COLO668 (cell line): ENCODE measurements around the gene PTPRD.
"Not testable (repeated sequence)": the region's sequence is repeated elsewhere in the genome, so short reads cannot be mapped to it uniquely, and the experiment has no call there.

Source experiments
- DNase-seq: peaks from one replicate; lab custom pipeline; 2025; ENCODE audit not compliant: unreplicated experiment; lab: John Stamatoyannopoulos, UW

PTPRD gene

GRCh38 chr9:10488937-10489336 is 123.9 kb downstream of the PTPRD start:
- DNase-seq, result no peak

GRCh38 chr9:10479172-10479571 is 133.6 kb downstream of the PTPRD start:
- DNase-seq, result no peak

- DNase-seq, result not testable (repeated sequence)
Measured at GRCh38 chr9:10449201-10449617, 163.6 kb downstream of the PTPRD start.

- no peak for DNase-seq
Measured at GRCh38 chr9:10447036-10447435, 165.8 kb downstream of the PTPRD start.

- no peak for DNase-seq
Measured at GRCh38 chr9:10443868-10444204, 169.0 kb downstream of the PTPRD start.

DNA sequence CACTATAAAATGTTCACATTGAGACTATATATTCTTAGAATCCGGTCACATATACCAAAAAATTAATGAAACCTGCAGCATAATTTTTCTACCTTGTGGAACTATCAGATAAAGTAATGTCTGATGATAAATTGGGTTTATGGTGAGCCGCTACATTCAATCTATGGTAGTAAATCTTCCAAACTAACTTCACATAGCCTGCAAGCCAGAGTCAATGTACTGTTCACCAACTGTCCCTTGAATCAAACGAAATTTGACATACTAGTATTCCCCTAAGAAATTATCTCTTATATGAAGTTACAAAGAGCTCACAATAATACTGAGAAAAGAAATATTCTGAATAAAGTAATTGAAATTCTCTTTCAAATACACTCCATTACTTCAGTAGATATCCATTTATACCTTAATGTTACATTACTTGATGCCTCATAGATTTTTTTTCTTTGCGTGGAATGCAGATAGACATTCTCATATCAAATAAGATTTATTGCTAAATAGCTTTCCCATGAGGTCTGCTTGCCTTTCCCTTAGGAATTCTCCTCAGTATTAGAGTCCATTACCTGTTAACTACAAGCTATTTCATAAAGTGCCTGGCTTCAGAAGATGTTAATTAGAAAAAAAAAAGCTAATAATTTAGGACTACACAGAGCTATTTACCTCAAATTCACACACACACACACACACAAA is 169.5 kb downstream of the PTPRD start:
- no peak for DNase-seq

DNA sequence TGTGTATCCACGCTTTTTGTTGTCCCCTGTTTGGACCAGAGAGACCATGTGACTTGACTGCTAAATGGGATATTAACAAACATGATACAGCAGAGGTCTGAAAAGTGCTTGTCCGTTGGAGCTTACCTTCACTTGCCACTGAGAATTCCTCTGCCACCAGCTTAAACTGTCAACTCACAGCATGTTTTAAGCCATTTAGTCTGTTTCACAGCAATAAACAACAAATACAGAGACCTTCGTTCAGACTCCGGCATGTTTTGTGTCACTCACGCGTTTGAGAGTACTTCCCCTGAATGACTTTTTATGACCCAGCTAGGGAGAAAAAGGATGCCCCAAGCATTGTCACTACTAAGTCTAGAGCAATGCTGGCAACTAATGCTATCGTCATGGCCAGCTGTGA is 173.8 kb downstream of the PTPRD start:
- no peak for DNase-seq

- DNase-seq, result no peak
Measured at GRCh38 chr9:10436756-10437155, 176.0 kb downstream of the PTPRD start.

- DNase-seq, result no peak
Measured at GRCh38 chr9:10434412-10434811, 178.4 kb downstream of the PTPRD start.

GRCh38 chr9:10411272-10411671 is 201.5 kb downstream of the PTPRD start:
- DNase-seq, result no peak

GRCh38 chr9:10403283-10403682 is 209.5 kb downstream of the PTPRD start:
- no peak for DNase-seq

DNA sequence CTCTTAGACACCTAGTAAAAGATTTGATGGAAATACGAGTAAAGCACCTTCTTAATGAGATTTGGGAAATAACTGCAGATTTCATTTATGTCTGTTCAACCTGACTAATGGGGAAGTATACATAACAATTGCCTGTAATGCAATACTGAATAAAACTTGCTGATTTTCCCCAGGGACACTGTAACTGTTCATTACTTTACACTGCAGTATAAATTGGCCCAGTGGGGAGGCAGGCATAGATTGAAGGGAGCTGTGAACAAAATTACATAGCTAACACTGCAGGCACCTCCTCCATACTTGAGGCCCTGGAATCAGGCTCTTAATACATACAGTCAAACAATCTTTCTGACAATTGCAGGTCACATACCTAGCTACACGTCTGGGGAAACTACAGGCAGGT is 216.2 kb downstream of the PTPRD start:
- no peak for DNase-seq

DNA sequence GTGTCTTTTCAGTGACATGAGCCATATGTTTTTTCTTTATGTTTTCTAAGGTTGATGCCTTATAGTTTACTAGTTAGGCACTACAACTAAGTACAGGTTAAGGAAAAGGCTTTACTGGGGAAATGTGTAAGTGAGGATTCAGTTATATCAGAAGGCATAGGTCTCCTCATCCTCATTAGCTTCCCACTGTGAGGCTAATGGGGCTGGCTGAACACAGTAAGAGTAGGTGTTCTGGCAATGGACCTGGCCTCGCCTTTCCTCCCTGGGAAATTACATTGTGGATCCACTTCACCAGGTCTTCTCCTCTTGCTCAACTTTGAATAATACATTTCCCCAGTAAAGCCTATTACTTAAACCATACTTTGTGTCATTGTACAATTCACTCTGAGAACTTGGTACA is 225.5 kb downstream of the PTPRD start:
- no peak for DNase-seq

DNA sequence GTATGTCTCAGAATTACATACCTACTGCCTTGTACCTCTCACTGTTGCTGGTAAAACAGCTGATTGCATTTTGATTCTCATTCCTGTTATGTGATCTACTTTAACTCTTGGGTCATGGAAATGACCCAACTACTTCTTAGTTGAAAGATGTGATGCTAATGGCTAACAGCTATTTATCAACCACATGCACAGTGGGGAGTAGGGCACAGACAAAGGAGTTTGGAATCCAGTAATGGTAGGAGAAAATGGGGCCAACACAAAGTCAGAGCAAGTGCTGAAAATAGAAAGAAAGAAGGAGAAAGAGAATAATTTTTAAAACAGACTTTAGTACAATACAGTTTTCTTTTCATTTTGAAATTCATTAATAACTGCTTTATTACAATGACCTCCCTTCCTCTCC is 241.0 kb downstream of the PTPRD start:
- DNase-seq, result no peak

DNA sequence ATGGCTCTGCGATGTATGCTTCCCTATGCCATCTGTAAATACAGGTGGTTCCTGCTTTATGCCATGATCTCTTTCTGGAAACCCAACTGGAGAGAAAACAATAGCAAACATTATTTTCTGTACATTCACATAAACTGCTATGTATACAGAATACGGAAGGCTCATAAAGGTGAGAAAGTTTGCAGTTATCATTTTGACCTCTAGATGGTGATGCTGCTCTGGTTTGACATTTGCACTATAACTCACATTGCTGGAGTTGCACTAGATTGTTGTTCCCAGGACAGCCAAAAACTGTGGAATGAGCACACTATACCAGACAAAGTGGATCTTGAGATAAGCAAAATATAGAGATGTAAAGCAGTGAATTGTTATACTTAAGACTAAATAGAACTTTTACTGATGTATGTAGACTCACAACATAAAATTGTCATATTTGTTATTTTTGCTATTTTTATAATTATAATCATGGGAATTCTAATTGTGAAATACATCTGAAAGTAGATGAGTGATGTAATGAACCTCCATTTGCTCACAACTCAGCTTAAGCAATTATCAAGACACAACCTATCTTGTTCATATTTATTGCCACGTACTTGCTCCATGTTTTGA is 246.5 kb downstream of the PTPRD start:
- DNase-seq, result peak; percentile 8

DNA sequence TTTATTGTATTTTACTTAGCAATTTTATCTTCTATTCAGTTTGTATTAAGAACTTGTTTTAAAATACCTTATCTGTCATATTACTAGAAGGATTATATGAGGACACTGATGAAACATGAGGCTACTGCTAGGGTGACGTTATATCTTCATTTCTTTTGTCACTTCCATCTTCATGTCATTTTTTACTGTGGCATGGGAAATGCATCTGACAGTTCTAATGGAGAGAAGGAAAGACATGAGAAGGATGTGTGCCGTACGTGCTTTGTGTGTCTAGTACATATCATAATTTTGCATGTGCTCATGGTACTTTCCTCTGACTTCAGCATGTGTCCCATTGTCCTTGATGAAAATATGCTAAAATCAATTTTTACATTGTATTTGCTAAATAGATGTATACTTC is 258.2 kb downstream of the PTPRD start:
- DNase-seq, result no peak

DNA sequence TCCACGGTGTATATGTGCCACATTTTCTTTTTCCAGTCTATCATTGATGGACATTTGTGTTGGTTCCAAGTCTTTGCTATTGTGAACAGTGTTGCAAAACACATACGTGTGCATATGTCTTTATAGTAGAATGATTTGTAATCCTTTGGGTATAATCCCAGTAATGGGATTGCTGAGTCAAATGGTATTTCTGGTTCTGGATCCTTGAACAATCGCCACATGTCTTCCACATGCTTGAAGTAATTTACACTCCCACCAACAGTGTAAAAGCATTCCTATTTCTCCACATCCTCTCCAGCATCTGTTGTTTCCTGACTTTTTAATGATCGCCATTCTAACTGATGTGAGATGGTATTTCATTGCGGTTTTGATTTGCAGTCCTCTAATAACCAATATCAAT is 267.2 kb downstream of the PTPRD start:
- not testable (repeated sequence) for DNase-seq

DNA sequence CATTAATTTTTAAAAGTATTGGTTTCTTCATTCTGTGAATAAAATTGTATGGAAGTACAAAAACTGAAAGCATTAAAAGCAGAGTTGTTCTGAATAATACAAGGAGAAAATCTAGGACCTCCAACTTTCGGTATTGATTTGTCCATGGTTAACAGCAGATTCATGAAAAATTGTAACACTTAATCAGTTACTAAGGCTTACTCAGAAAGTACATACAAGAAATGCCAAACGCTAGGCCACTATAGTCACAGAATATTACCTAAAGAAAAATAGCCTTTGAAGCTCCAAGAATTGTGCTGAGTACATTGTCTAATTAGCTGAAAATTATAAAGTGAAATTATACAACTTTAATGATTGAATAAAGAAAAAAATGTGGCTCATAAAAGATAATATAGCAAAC is 271.7 kb downstream of the PTPRD start:
- no peak for DNase-seq

GRCh38 chr9:10339152-10339551 is 273.6 kb downstream of the PTPRD start:
- DNase-seq, result no peak

DNA sequence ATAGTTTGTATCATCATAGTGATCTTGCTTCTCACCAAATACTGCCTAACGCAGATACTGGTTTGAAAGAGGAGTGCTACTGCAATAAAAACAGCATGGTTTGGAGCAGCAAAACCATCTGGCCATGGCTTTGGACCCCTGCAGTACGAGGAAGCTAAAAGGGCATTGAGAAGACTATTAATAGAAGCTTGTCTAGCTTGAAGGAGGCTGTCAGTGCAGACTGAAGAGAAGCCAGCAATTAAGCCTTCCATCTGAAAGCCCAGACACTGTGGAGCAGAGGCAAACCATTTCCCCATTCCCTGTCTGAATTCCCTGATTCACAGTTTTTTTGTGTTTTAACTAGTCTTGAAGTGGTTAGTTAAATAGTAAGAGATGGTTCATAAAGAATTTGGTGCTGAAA is 281.6 kb downstream of the PTPRD start:
- DNase-seq, result no peak

DNA sequence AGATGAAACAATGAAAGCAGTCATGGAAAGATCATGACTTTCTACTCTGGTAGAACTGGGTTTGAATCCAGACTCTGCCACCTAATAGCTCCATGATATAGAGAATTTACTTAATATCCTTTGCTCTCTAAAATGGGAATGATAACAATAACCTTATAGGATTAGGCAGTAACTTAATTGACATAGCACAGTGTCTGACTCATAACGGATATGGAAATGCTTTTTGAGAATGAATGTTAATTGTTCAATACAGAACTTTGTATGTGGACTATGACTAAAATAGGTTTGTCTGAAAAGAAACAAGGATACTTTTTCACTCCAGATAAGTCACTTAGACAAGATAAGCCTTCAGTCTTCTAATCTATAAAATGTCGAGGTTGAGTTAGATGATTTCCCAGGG is 330.7 kb downstream of the PTPRD start:
- no peak for DNase-seq

DNA sequence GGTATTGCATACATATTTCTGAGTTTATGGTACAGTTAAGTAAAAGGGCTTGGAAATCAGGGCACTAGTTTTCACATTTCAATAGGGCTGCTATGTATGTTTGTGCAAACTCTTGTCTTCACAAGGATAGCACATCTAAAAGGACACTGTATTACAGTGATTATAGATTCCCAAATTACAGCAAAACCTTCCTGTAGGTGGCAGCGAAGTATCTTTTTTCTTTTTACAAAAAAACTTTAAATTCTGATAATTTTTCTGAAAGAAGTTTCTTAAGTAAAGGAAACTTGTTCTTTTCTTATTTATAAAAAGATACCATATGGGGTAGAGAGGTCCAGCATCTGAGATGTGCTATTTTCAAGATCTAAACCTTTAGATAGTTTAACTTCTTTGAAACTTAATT is 337.8 kb downstream of the PTPRD start:
- no peak for DNase-seq

DNA sequence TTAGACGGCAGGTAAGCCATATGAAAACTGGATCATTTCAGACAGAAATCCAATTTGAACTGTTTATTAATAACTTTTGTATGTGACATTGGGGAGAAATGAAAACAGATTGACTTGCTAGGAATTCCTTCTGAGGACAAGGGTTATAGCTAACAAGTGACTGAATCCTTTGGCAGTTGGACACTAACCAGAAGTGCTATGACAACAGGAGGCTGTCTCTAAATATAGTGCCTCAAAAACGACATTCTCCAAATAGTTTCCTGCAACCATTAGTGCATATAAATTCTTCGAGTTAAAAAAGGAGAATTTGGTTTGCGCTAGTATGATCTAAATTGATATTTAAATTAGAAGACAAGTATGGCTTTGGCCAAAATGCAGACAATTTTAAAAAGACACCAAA is 338.6 kb downstream of the PTPRD start:
- DNase-seq, result no peak
